ENCODE data around the gene TMEM101. TPM values are rescaled to one million over a fixed set of nuclear protein-coding genes. Genes with fewer than 3 reads are reported as not detected.

TMEM101 gene
- total RNA-seq, 5 donors from 2014 or later (not counting 1 experiment from before 2014, with no cell fraction given), result 13.4 to 32.4 (median 26.6) TPM

DNA sequence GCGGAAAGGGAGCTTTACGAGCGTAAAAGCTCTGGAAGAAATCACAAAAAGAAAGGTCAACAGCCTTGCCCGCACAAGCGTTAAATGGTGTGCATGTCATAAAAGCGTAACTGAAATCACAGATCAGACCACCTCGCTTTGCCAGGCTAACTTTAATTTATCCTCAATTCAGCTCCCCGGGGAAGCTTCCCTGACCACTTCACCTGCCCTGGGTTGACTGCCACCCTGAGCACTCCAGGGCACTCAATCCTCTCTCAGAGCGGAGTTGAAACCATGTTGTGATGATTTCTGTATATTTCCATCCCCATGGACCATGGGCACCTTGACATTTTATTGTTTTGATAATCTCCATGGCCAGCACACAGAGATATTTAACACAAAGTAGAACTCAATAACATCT lies 26.5 kb downstream of the TMEM101 start:
- H3K4me1 Mint-ChIP-seq, result peaks cover 0 to 6% (median 0%) of the 10 kb centered on the region in 3 donors
- WGBS (ENCODE audit: insufficient coverage), result 80% methylated on average over 8 of the region's 9 CpGs
- Histone ChIP-seq H3K9me3 (no peaks in the 10 kb centered on the region), H3K36me3 (ENCODE audit: control insufficient read depth in 2 of 2, extremely low read depth in 1 of 2, insufficient read depth in 1 of 2, low read length in 1 of 2) (no peaks in the 10 kb centered on the region), H3K4me3 (ENCODE audit: control insufficient read depth in 1 of 2, extremely low read depth in 1 of 2, low read length in 1 of 2) (no peak overlapping the region), H3K4me1 (ENCODE audit: control insufficient read depth in 1 of 2, extremely low read depth in 1 of 2, insufficient read depth in 2 of 2, low read length in 2 of 2) (peaks cover 0 to 12% of the 10 kb centered on the region in 2 experiments), H3K27me3 (replicated peaks in 1 of 2; ENCODE audit: control insufficient read depth in 2 of 2, extremely low read depth in 1 of 2, insufficient read depth in 2 of 2, low read length in 1 of 2) (peaks cover 5 to 44% of the 10 kb centered on the region in 2 experiments), H3K27ac (ENCODE audit: low read length) (no peak overlapping the region)
- H3K9me3 Mint-ChIP-seq, result no peaks in the 10 kb centered on the region
- ATAC-seq (replicated peaks in 1 of 4) (no peak), DNase-seq (no peak)
- POLR2A ChIA-PET, result no interaction called here
- no peak overlapping the region for H3K4me3 Mint-ChIP-seq
- H3K27me3 Mint-ChIP-seq, result peaks cover 16 to 41% of the 10 kb centered on the region in 2 donors
- no peaks in the 10 kb centered on the region for H3K36me3 Mint-ChIP-seq
- H3K27ac Mint-ChIP-seq, result no peak overlapping the region
- CTCF ChIA-PET, result no interaction called here

DNA sequence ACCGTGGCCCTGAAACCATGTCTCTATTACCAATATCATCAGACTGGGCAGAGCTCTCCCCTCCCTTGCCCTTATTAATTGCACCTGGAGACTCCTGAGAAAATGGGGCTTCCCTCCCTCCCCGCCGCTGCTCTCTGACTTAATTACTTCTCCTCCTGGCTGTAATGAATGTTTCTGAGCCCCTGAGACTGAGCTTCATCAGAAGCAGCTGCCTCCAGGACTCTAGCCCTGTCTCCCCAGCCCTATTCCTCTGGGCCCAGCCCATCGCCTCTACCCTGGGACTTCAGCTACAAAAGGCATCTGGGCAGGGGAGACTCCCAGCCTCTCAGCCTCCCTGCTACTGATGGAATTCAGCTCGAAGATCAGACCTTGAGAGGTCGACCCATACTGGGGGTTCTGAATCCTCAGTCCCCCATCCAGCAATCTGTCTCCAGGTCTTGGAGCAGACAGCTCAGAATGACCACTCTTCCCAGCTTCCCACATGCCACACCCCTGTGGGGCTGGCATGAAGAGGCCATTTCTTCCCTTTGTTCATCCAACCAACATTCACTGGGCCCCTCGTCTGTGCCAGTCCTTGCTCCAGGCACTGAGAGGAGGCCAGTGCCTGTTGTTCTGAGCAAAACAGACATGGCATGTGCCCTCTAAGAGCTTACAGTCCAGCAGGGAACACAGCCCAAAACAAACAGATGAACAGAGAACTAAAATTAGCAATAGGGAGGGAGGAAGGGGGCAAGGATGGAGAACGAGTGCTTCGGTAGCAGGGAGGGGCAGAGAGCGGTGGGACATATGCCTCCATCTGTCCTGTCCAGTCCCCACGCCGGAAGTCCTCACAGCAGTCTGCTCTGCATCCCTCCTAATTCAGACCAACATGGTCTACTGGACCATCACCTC lies 27.4 kb downstream of the TMEM101 start:
- POLR2A ChIA-PET, result no interaction called here
- CTCF ChIA-PET, result interaction anchor here in 1 of 2 donors (0.7 kb wide), 1 partner anchor 109 kb away, joined by 3 read pairs; no protein-coding TSS in a partner anchor
- peaks cover 8 to 48% of the 10 kb centered on the region in 2 experiments for H3K27me3 ChIP-seq (replicated peaks in 1 of 2; ENCODE audit: control insufficient read depth in 2 of 2, extremely low read depth in 1 of 2, insufficient read depth in 2 of 2, low read length in 1 of 2)
- Mint-ChIP-seq H3K4me3 (no peak overlapping the region), H3K9me3 (no peaks in the 10 kb centered on the region), H3K36me3 (no peaks in the 10 kb centered on the region), H3K27me3 (peaks cover 23 to 51% of the 10 kb centered on the region in 2 donors), H3K27ac (no peak overlapping the region), H3K4me1 (peaks cover 0 to 8% (median 0%) of the 10 kb centered on the region in 3 donors)
- no peaks in the 10 kb centered on the region for H3K36me3 ChIP-seq (ENCODE audit: control insufficient read depth in 2 of 2, extremely low read depth in 1 of 2, insufficient read depth in 1 of 2, low read length in 1 of 2)
- peaks cover 0 to 15% of the 10 kb centered on the region in 2 experiments for H3K4me1 ChIP-seq (ENCODE audit: control insufficient read depth in 1 of 2, extremely low read depth in 1 of 2, insufficient read depth in 2 of 2, low read length in 2 of 2)
- 66% methylated on average over 11 of the region's 12 CpGs for WGBS (ENCODE audit: insufficient coverage)
- H3K27ac ChIP-seq (ENCODE audit: low read length), result no peak overlapping the region
- no peak for DNase-seq
- no peaks in the 10 kb centered on the region for H3K9me3 ChIP-seq
- H3K4me3 ChIP-seq (ENCODE audit: control insufficient read depth in 1 of 2, extremely low read depth in 1 of 2, low read length in 1 of 2), result no peak overlapping the region
- no peak for ATAC-seq (replicated peaks in 1 of 4)

DNA sequence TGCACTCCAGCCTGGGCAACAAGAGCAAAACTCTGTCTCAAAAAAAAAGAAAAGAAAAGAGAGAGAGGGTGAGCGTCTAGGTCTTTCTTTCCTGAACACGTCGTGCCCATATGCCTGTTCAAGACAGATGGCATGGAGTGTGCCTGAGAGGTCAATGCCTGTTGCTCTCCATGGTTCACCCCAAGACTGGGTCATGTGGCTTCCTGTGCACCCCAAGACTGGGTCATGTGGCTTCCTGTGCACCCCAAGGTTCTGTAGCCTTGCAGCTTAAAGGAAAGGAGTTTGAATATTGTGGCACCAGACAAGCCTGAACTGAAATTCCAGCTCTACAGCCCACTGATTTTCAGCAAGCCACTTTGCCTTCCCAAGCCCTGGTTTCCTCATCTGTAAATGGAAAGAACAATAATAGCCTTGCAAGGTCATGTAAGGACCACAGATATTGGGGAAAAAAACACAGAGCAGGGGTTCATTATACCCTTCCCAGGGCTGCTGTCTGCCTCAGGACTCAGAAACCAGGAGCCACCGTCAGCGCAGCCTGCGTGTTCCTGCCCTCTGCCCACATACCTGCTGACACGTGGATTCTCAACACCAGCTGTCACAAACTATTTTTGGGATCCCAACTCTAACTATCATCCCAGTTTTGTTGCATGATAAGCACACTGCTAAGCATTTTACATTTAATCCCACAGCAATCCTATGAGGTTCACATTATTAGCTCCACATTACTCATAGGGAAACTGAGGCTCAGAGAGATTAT lies 28.4 kb downstream of the TMEM101 start:
- H3K4me1 Mint-ChIP-seq, result peaks cover 0 to 8% (median 0%) of the 10 kb centered on the region in 3 donors
- no peaks in the 10 kb centered on the region for H3K9me3 Mint-ChIP-seq
- H3K9me3 ChIP-seq, result no peaks in the 10 kb centered on the region
- H3K4me1 ChIP-seq (ENCODE audit: control insufficient read depth in 1 of 2, extremely low read depth in 1 of 2, insufficient read depth in 2 of 2, low read length in 2 of 2), result peaks cover 0 to 15% of the 10 kb centered on the region in 2 experiments
- ATAC-seq (replicated peaks in 1 of 4) (no peak), DNase-seq (no peak)
- H3K4me3 Mint-ChIP-seq, result no peak overlapping the region
- H3K36me3 ChIP-seq (ENCODE audit: control insufficient read depth in 2 of 2, extremely low read depth in 1 of 2, insufficient read depth in 1 of 2, low read length in 1 of 2), result no peaks in the 10 kb centered on the region
- H3K27ac Mint-ChIP-seq, result peak overlapping the region in 1 of 2 donors; percentile 37
- no peaks in the 10 kb centered on the region for H3K36me3 Mint-ChIP-seq
- peaks cover 12 to 54% of the 10 kb centered on the region in 2 experiments for H3K27me3 ChIP-seq (replicated peaks in 1 of 2; ENCODE audit: control insufficient read depth in 2 of 2, extremely low read depth in 1 of 2, insufficient read depth in 2 of 2, low read length in 1 of 2)
- H3K27ac ChIP-seq (ENCODE audit: low read length), result no peak overlapping the region
- ChIA-PET POLR2A (no interaction called here), CTCF (interaction anchor here in 1 of 2 donors (0.5 kb wide), 1 partner anchor 330 kb away, joined by 3 read pairs; no protein-coding TSS in a partner anchor)
- H3K27me3 Mint-ChIP-seq, result peaks cover 30 to 60% of the 10 kb centered on the region in 2 donors
- WGBS (ENCODE audit: insufficient coverage), result 84% methylated on average over 7 of the region's 7 CpGs
- no peak overlapping the region for H3K4me3 ChIP-seq (ENCODE audit: control insufficient read depth in 1 of 2, extremely low read depth in 1 of 2, low read length in 1 of 2)

DNA sequence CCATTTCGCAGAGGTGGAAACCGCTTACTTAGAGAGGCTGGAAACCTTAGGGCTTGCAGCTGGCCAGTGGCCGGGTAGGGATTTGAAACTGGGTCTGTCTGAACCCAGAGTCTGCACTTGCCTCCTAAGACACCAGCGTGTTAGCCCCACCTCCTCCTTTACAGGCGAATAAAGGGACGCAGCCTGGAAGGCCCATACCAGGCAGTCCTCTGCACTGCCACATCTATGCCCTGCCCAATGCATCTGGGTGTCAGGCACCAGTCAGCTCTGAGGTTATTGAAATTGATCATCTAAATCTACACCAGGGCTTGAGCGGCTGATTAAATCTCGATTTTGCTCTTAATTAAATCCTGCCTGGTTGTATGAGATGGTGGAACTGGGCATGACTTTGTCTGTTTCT lies 30.2 kb downstream of the TMEM101 start:
- peaks cover 30 to 69% of the 10 kb centered on the region in 2 donors for H3K27me3 Mint-ChIP-seq
- 100% methylated on average over 4 of the region's 8 CpGs for WGBS (ENCODE audit: insufficient coverage)
- ATAC-seq (replicated peaks in 1 of 4), result no peak
- H3K36me3 ChIP-seq (ENCODE audit: control insufficient read depth in 2 of 2, extremely low read depth in 1 of 2, insufficient read depth in 1 of 2, low read length in 1 of 2), result no peaks in the 10 kb centered on the region
- no peaks in the 10 kb centered on the region for H3K9me3 Mint-ChIP-seq
- H3K9me3 ChIP-seq, result no peaks in the 10 kb centered on the region
- peaks cover 15 to 52% of the 10 kb centered on the region in 2 experiments for H3K27me3 ChIP-seq (replicated peaks in 1 of 2; ENCODE audit: control insufficient read depth in 2 of 2, extremely low read depth in 1 of 2, insufficient read depth in 2 of 2, low read length in 1 of 2)
- H3K4me3 Mint-ChIP-seq, result peak overlapping the region in 1 of 3 donors; percentile 32
- peaks cover 0 to 8% (median 0%) of the 10 kb centered on the region in 3 donors for H3K4me1 Mint-ChIP-seq
- DNase-seq, result no peak
- ChIA-PET POLR2A (no interaction called here), CTCF (interaction anchor here in 1 of 2 donors (0.5 kb wide), 1 partner anchor 1272 kb away, joined by 3 read pairs; no protein-coding TSS in a partner anchor)
- H3K27ac Mint-ChIP-seq, result no peak overlapping the region
- H3K4me1 ChIP-seq (ENCODE audit: control insufficient read depth in 1 of 2, extremely low read depth in 1 of 2, insufficient read depth in 2 of 2, low read length in 2 of 2), result peaks cover 0 to 15% of the 10 kb centered on the region in 2 experiments
- no peak overlapping the region for H3K4me3 ChIP-seq (ENCODE audit: control insufficient read depth in 1 of 2, extremely low read depth in 1 of 2, low read length in 1 of 2)
- H3K36me3 Mint-ChIP-seq, result no peaks in the 10 kb centered on the region
- no peak overlapping the region for H3K27ac ChIP-seq (ENCODE audit: low read length)

DNA sequence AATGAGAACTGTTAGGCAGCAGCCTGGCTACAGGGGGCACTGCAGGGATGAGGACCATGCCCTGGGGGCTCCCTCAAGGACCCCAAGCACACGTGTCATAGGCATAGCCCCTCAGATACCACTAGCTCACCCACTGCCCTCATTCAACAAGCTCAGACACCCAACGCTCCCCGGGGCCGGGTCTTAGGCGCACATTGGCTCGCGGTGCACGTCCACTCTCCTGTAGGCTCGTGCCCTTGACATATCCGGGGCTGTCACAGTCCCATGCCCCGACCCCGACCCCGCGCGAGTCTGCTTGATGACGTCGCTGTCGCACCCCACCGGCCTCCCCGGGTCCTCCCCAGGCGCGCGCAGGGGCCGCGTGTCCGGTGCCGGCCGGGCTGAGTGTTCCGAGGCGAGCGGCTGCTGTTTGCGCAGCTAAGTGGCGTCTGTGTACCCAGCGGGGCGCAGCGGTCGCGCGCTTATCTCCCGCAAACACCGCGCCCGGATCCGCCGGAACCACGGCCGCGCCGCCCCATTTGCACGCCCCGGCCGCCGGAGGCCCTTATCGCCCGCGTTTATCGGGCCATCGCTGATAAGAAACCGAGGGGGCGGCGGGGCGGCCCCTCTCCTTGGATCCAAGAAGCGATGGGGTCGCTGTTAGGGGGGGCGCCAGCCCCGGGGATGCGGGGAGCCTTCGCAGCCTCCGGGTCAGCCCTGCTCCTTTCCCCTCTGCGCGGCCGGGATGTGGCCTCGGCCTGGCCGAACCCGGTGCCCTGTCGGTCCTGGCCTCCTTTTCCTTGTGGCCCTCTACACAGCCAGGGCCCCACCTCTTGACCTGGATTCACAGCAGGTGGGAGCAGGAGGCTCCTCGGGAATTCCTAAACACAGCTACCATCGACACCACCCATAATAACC lies 31.0 kb downstream of the TMEM101 start:
- peak in 2 of 35 experiments; percentile 16 to 17 for DNase-seq

More for the DNA sequence above, 31.0 kb downstream of the TMEM101 start:
- no peaks in the 10 kb centered on the region for H3K9me3 Mint-ChIP-seq
- H3K27ac Mint-ChIP-seq, result no peak overlapping the region
- H3K4me1 Mint-ChIP-seq, result peaks cover 0 to 8% (median 0%) of the 10 kb centered on the region in 3 donors
- H3K4me3 Mint-ChIP-seq, result peak overlapping the region; percentile 31 to 39 (median 32)
- Histone ChIP-seq H3K4me3 (ENCODE audit: control insufficient read depth in 1 of 2, extremely low read depth in 1 of 2, low read length in 1 of 2) (peak overlapping the region in 1 of 2 donors; percentile 11), H3K36me3 (ENCODE audit: control insufficient read depth in 2 of 2, extremely low read depth in 1 of 2, insufficient read depth in 1 of 2, low read length in 1 of 2) (no peaks in the 10 kb centered on the region), H3K4me1 (ENCODE audit: control insufficient read depth in 1 of 2, extremely low read depth in 1 of 2, insufficient read depth in 2 of 2, low read length in 2 of 2) (peaks cover 0 to 15% of the 10 kb centered on the region in 2 experiments), H3K9me3 (no peaks in the 10 kb centered on the region), H3K27me3 (replicated peaks in 1 of 2; ENCODE audit: control insufficient read depth in 2 of 2, extremely low read depth in 1 of 2, insufficient read depth in 2 of 2, low read length in 1 of 2) (peaks cover 15 to 52% of the 10 kb centered on the region in 2 experiments), H3K27ac (ENCODE audit: low read length) (no peak overlapping the region)
- peaks cover 30 to 69% of the 10 kb centered on the region in 2 donors for H3K27me3 Mint-ChIP-seq
- POLR2A ChIA-PET, result interaction anchor here in 1 of 2 donors (0.7 kb wide), 1 partner anchor 59 kb away, joined by 3 read pairs; no protein-coding TSS in a partner anchor
- 7% methylated on average over 78 of the region's 78 CpGs for WGBS (ENCODE audit: insufficient coverage)
- no peaks in the 10 kb centered on the region for H3K36me3 Mint-ChIP-seq
- CTCF ChIA-PET, result no interaction called here
- ATAC-seq (replicated peaks in 1 of 4), result peak; percentile 35 to 67 (median 42)

Data from T-cell (primary cell).